Activated B cell treated with CpG ODN at 0.5 μM for 24 hours (primary cell): Measurements from ENCODE around the gene SPTBN4. TPM values are rescaled to one million over a fixed set of nuclear protein-coding genes. Genes with fewer than 3 reads are reported as not detected.

ENCODE experiments used
- ATAC-seq: fragments of 200-7000 bp; cut with Tn5 transposase; one replicate; pipeline ENCODE4 v1.10.0; 2021; ENCODE audit warnings: low read depth, mild to moderate bottlenecking, moderate library complexity
- CTCF ChIA-PET: fragments of 350-600 bp; sonication (Branson Sonifier 250); formaldehyde crosslinking; loops from one replicate; lab custom pipeline; 2021; ENCODE audit warnings: antibody characterized with exemption; lab: Charles Lee
- POLR2A ChIA-PET: fragments of 350-600 bp; sonication (Branson Sonifier 250); formaldehyde crosslinking; loops from one replicate; lab custom pipeline; 2021; ENCODE audit warnings: antibody characterized with exemption; lab: Charles Lee
- DNase-seq: peaks from one replicate; pipeline ENCODE4 v3.0.0; 2022
- H3K27ac Mint-ChIP-seq: one replicate; pipeline ENCODE4 v1.8.0; 2020; ENCODE audit warnings: mixed read lengths
- H3K27me3 Mint-ChIP-seq: one replicate; pipeline ENCODE4 v1.8.0; 2021; ENCODE audit warnings: mixed read lengths
- H3K36me3 Mint-ChIP-seq: one replicate; pipeline ENCODE4 v1.8.0; 2021; ENCODE audit warnings: low read depth, mixed read lengths
- H3K4me1 Mint-ChIP-seq: one replicate; pipeline ENCODE4 v1.8.0; 2021; ENCODE audit warnings: mixed read lengths
- H3K4me3 Mint-ChIP-seq: one replicate; pipeline ENCODE4 v1.8.0; 2020; ENCODE audit warnings: mild to moderate bottlenecking, mixed read lengths
- H3K9me3 Mint-ChIP-seq: one replicate; pipeline ENCODE4 v1.8.0; 2020; ENCODE audit warnings: mixed read lengths
- CTCF ChIP-seq: fragments of 200-600 bp; IDR thresholded peaks from one replicate; pipeline ENCODE4 v1.8.0; 2022; ENCODE audit warnings: antibody characterized with exemption, mild to moderate bottlenecking
- intact Hi-C: fragments of 100-400 bp; cut with micrococcal nuclease; formaldehyde crosslinking; loops from one replicate; pipeline ENCODE4 v1.15.1; 2024
- total RNA-seq: library from RNA; stranded (reverse); gene quantifications from 2 replicates; pipeline ENCODE4 v1.2.3, GENCODE V29; 2022

The SPTBN4 gene
- total RNA-seq, 1 donor from 2014 or later: 0.20 TPM

GRCh38 chr19:40571831-40572495 lies 105.2 kb downstream of the SPTBN4 start:
- H3K4me1 Mint-ChIP-seq: peaks cover 31% of the 10 kb centered on the region
- intact Hi-C loops: loop anchor here (2.0 to 5.0 kb wide), 3 partner anchors 63 to 287 kb away; partner anchors contain the start of genes AKT2 and NUMBL
- no peaks in the 10 kb centered on the region for H3K36me3 Mint-ChIP-seq
- CTCF ChIA-PET: interaction anchor here (2.0 kb wide), 1 partner anchor 63 kb away, joined by 18 read pairs; no protein-coding TSS in a partner anchor
- H3K27ac Mint-ChIP-seq: no peak overlapping the region
- TF ChIP-seq CTCF: no peak
- peaks cover 4% of the 10 kb centered on the region for H3K27me3 Mint-ChIP-seq
- DNase-seq: no peak
- POLR2A ChIA-PET: interaction anchor here (2.0 to 2.3 kb wide), 3 partner anchors 31 to 287 kb away, joined by 11 to 24 read pairs (median 19); partner anchors contain the start of gene AKT2
- H3K9me3 Mint-ChIP-seq: peaks cover 4% of the 10 kb centered on the region
- no peak overlapping the region for H3K4me3 Mint-ChIP-seq
- no peak for ATAC-seq

GRCh38 chr19:40575326-40575725 lies 108.5 kb downstream of the SPTBN4 start:
- peaks cover 22% of the 10 kb centered on the region for H3K36me3 Mint-ChIP-seq
- intact Hi-C loops: no loop called here
- no peak for TF ChIP-seq CTCF
- ChIA-PET CTCF (interaction anchor here (1.0 to 1.4 kb wide), 4 partner anchors 24 to 30 kb away, joined by 3 to 5 read pairs (median 3); no protein-coding TSS in a partner anchor), POLR2A (interaction anchor here (1.0 to 1.6 kb wide), 3 partner anchors 28 to 38 kb away, joined by 4 to 8 read pairs (median 7); no protein-coding TSS in a partner anchor)
- peaks cover 4% of the 10 kb centered on the region for H3K9me3 Mint-ChIP-seq
- no peak for ATAC-seq
- H3K4me1 Mint-ChIP-seq: peaks cover 39% of the 10 kb centered on the region
- no peak for DNase-seq
- peak overlapping the region; percentile 56 for H3K4me3 Mint-ChIP-seq
- H3K27ac Mint-ChIP-seq: no peak overlapping the region
- H3K27me3 Mint-ChIP-seq: no peaks in the 10 kb centered on the region

- Mint-ChIP-seq H3K4me1 (peaks cover 37% of the 10 kb centered on the region), H3K27me3 (no peaks in the 10 kb centered on the region), H3K36me3 (peaks cover 31% of the 10 kb centered on the region), H3K27ac (peak overlapping the region; percentile 84), H3K9me3 (no peaks in the 10 kb centered on the region), H3K4me3 (peak overlapping the region; percentile 88)
- no peak for TF ChIP-seq CTCF
- DNase-seq: peak; percentile 54
- ATAC-seq: peak; percentile 58
- intact Hi-C loops: loop anchor here (1.0 kb wide), 4 partner anchors 22 to 47 kb away; no protein-coding TSS in a partner anchor
- POLR2A ChIA-PET: interaction anchor here (1.0 to 1.6 kb wide), 3 partner anchors 28 to 37 kb away, joined by 4 to 8 read pairs (median 7); no protein-coding TSS in a partner anchor
- CTCF ChIA-PET: interaction anchor here (1.0 to 1.4 kb wide), 4 partner anchors 23 to 29 kb away, joined by 3 to 5 read pairs (median 3); no protein-coding TSS in a partner anchor
Measured at GRCh38 chr19:40576151-40576584, 109.4 kb downstream of the SPTBN4 start.

- ATAC-seq: peak; percentile 94
- no peaks in the 10 kb centered on the region for H3K9me3 Mint-ChIP-seq
- DNase-seq: peak; percentile 89
- ChIA-PET CTCF (interaction anchor here (1.0 to 1.4 kb wide), 3 partner anchors 22 to 28 kb away, joined by 3 to 5 read pairs (median 3); no protein-coding TSS in a partner anchor), POLR2A (interaction anchor here (1.0 to 1.5 kb wide), 2 partner anchors 33 to 37 kb away, joined by 4 read pairs; no protein-coding TSS in a partner anchor)
- H3K36me3 Mint-ChIP-seq: peaks cover 37% of the 10 kb centered on the region
- no peaks in the 10 kb centered on the region for H3K27me3 Mint-ChIP-seq
- TF ChIP-seq CTCF: no peak
- peaks cover 39% of the 10 kb centered on the region for H3K4me1 Mint-ChIP-seq
- peak within 1 kb of the TSS; percentile 88 for H3K4me3 Mint-ChIP-seq
- H3K27ac Mint-ChIP-seq: peak within 1 kb of the TSS; percentile 84
- intact Hi-C loops: loop anchor here (1.0 kb wide), 4 partner anchors 21 to 48 kb away; no protein-coding TSS in a partner anchor
Measured at GRCh38 chr19:40576585-40577451, 110.0 kb downstream of the SPTBN4 start, which contains the start of gene SHKBP1. TSS of gene SHKBP1 (plus strand) at chr19:40576873. CDS start at chr19:40576900, 27 bp downstream.
